IMR-90 (cell line): ENCODE results near the gene GTF3C1. TPM values are rescaled to one million over a fixed set of nuclear protein-coding genes. Genes with fewer than 3 reads are reported as not detected.

Source experiments
- ATAC-seq: fragments of 200-7000 bp; cut with Tn5 transposase; 2 replicates; pipeline ENCODE4 v1.9.1; 2020; ENCODE audit warnings: low read depth, mild to moderate bottlenecking, moderate library complexity
- BruUV-seq: library from RNA; stranded (reverse); fragments of 400-500 nt; replicated peaks from 2 replicates; lab custom pipeline; 2021; lab: Mats Ljungman, UMichigan
- CTCF ChIA-PET: fragments of 300-600 bp; formaldehyde crosslinking; extraction: SDS; loops from one replicate; lab custom pipeline; 2021; ENCODE audit warnings: antibody characterized with exemption; lab: Yijun Ruan, JAX
- POLR2A ChIA-PET: fragments of 300-600 bp; sonication (Branson Sonifier 250); formaldehyde crosslinking; loops from one replicate; lab custom pipeline; 2022; ENCODE audit warnings: antibody characterized with exemption; ENCODE audit not compliant: unreplicated experiment; lab: Charles Lee
- DNase-seq: peaks from one replicate; pipeline ENCODE4 v3.0.0; 2013
- H2AFZ ChIP-seq: replicated peaks from 2 replicates; pipeline ENCODE3; 2013; ENCODE audit warnings: low read length, mild to moderate bottlenecking; ENCODE audit not compliant: poor library complexity
- H2AK5ac ChIP-seq: 2 replicates; pipeline ENCODE4 v1.6.1; 2013; ENCODE audit warnings: low read depth, low read length, inconsistent platforms
- H2AK9ac ChIP-seq: replicated peaks from 2 replicates; pipeline ENCODE3; 2013; ENCODE audit warnings: mild to moderate bottlenecking, low read depth, low read length, moderate library complexity; ENCODE audit not compliant: poor library complexity
- H2BK120ac ChIP-seq: 2 replicates; pipeline ENCODE4 v1.6.1; 2013; ENCODE audit warnings: low read depth, low read length, inconsistent platforms
- H2BK15ac ChIP-seq: 3 replicates; pipeline ENCODE4 v1.6.1; 2013; ENCODE audit warnings: low read depth, low read length, inconsistent platforms
- H2BK20ac ChIP-seq: 2 replicates; pipeline ENCODE4 v1.6.1; 2013; ENCODE audit warnings: low read depth, mild to moderate bottlenecking, inconsistent platforms, low read length, moderate library complexity
- H2BK5ac ChIP-seq: 2 replicates; pipeline ENCODE4 v1.6.1; 2013; ENCODE audit warnings: mild to moderate bottlenecking, low read depth, low read length, inconsistent platforms; ENCODE audit not compliant: poor library complexity, severe bottlenecking
- H3K14ac ChIP-seq: replicated peaks from 2 replicates; pipeline ENCODE4 v1.6.1; 2013; ENCODE audit warnings: low read depth, low read length, inconsistent platforms
- H3K18ac ChIP-seq: 2 replicates; pipeline ENCODE4 v1.6.1; 2013; ENCODE audit warnings: low read depth, low read length, control low read depth
- H3K23ac ChIP-seq: 2 replicates; pipeline ENCODE4 v1.6.1; 2013; ENCODE audit warnings: low read depth, low read length, inconsistent platforms
- H3K27ac ChIP-seq: 2 replicates; pipeline ENCODE4 v1.5.1; 2013; ENCODE audit warnings: mild to moderate bottlenecking, control low read depth, low read length; ENCODE audit not compliant: insufficient read depth
- H3K27me3 ChIP-seq: 2 replicates; pipeline ENCODE4 v1.6.1; 2013; ENCODE audit warnings: low read length; ENCODE audit not compliant: control insufficient read depth, insufficient read depth
- H3K36me3 ChIP-seq: 2 replicates; pipeline ENCODE4 v1.6.1; 2013; ENCODE audit warnings: low read length, mixed read lengths; ENCODE audit not compliant: control insufficient read depth, insufficient read depth
- H3K4ac ChIP-seq: 2 replicates; pipeline ENCODE4 v1.6.1; 2013; ENCODE audit warnings: low read depth, low read length, inconsistent platforms
- H3K4me1 ChIP-seq: 2 replicates; pipeline ENCODE4 v1.6.1; 2013; ENCODE audit warnings: low read length, mixed read lengths; ENCODE audit not compliant: control insufficient read depth, insufficient read depth
- H3K4me2 ChIP-seq: 2 replicates; pipeline ENCODE4 v1.6.1; 2013; ENCODE audit warnings: low read depth, mild to moderate bottlenecking, control low read depth, low read length, moderate library complexity
- H3K4me3 ChIP-seq: 2 replicates; pipeline ENCODE4 v1.5.1; 2013; ENCODE audit warnings: low read depth, mild to moderate bottlenecking, control low read depth, low read length, moderate library complexity; ENCODE audit not compliant: insufficient read depth
- H3K56ac ChIP-seq: 2 replicates; pipeline ENCODE4 v1.6.1; 2013; ENCODE audit warnings: low read length, inconsistent platforms; ENCODE audit not compliant: insufficient read depth; ENCODE audit errors: extremely low read depth
- H3K79me1 ChIP-seq, 2 experiments: 2 replicates each; pipeline ENCODE4 v1.6.1; 2013; ENCODE audit warnings: low read length in 2 of 2, inconsistent platforms in 1 of 2, low read depth in 1 of 2
- H3K9ac ChIP-seq: 2 replicates; pipeline ENCODE4 v1.6.1; 2013; ENCODE audit warnings: low read depth, low read length, control low read depth
- H3K9me1 ChIP-seq: 2 replicates; pipeline ENCODE4 v1.6.1; 2013; ENCODE audit warnings: low read length, inconsistent platforms; ENCODE audit not compliant: insufficient read depth
- H3K9me3 ChIP-seq: 2 replicates; pipeline ENCODE4 v1.6.1; 2013; ENCODE audit warnings: low read length; ENCODE audit not compliant: control insufficient read depth, insufficient read depth
- H4K20me1 ChIP-seq: 2 replicates; pipeline ENCODE4 v1.6.1; 2013; ENCODE audit warnings: low read length, inconsistent platforms; ENCODE audit not compliant: insufficient read depth
- H4K5ac ChIP-seq: 2 replicates; pipeline ENCODE4 v1.6.1; 2013; ENCODE audit warnings: mild to moderate bottlenecking, low read depth, low read length, control low read depth
- H4K8ac ChIP-seq, 2 experiments: 2 replicates each; pipeline ENCODE4 v1.6.1; 2013; ENCODE audit warnings: low read depth in 2 of 2, low read length in 2 of 2, control low read depth in 1 of 2, inconsistent platforms in 1 of 2
- H4K91ac ChIP-seq: 2 replicates; pipeline ENCODE4 v1.6.1; 2013; ENCODE audit warnings: low read depth, low read length, inconsistent platforms; ENCODE audit not compliant: insufficient read depth
- MAFK ChIP-seq: IDR thresholded peaks from 2 replicates; pipeline ENCODE4 v1.6.1; 2012; ENCODE audit warnings: low read depth, low read length, improper control_type of control experiment
- MAZ ChIP-seq: IDR thresholded peaks from 2 replicates; pipeline ENCODE4 v1.6.1; 2012; ENCODE audit warnings: low read depth, mild to moderate bottlenecking, low read length, improper control_type of control experiment, moderate library complexity, borderline replicate concordance
- RCOR1 ChIP-seq: IDR thresholded peaks from 2 replicates; pipeline ENCODE4 v1.6.1; 2012; ENCODE audit warnings: mild to moderate bottlenecking, low read length, improper control_type of control experiment; ENCODE audit not compliant: insufficient replicate concordance
- RFX5 ChIP-seq: IDR thresholded peaks from 2 replicates; pipeline ENCODE4 v1.8.0; 2012; ENCODE audit warnings: low read depth, mild to moderate bottlenecking, low read length, moderate library complexity
- WGBS, 2 experiments: methylation state at CpG; one replicate each; pipeline versions ENCODE4 v1.1.5 to v1.1.7; 2013; ENCODE audit warnings: missing lambda C conversion rate in 2 of 2; ENCODE audit not compliant: insufficient read length in 1 of 2; ENCODE audit errors: extremely low coverage in 2 of 2; 5-methylcytosine and 5-hydroxymethylcytosine counted together
- dilution Hi-C: fragments of 300-500 bp; cut with HindIII; formaldehyde crosslinking; loops from one replicate; pipeline ENCODE4 v1.14.3; 2018; ENCODE audit warnings: low sequenced_read_pairs; ENCODE audit not compliant: unreplicated experiment
- in situ Hi-C: fragments of 300-500 bp; cut with MboI; formaldehyde crosslinking; loops from 3 replicates; pipeline ENCODE4 v1.14.3; 2019; ENCODE audit warnings: low sequenced_read_pairs, inconsistent platforms, mixed read lengths
- intact Hi-C: fragments of 100-400 bp; cut with micrococcal nuclease; formaldehyde crosslinking; loops from 2 replicates; pipeline ENCODE4 v1.10.0; 2022
- polyA plus RNA-seq, 3 experiments: library from polyadenylated mRNA; depleted of rRNA; stranded (reverse); fragments of >200 nt; gene quantifications; 2 replicates each; pipeline ENCODE4 v1.2.3, GENCODE V29; 2012; ENCODE audit warnings: low replicate concordance in 1 of 3
- total RNA-seq: library from RNA; depleted of rRNA; stranded (reverse); fragments of >200 nt; gene quantifications from 2 replicates; pipeline ENCODE4 v1.2.3, GENCODE V29; 2012

Gene GTF3C1
- total and polyA plus RNA-seq, 2 of the 4 experiments (the other 2 are of a cell fraction), result 50.8 to 68.1 TPM

GRCh38 chr16:27447301-27447700, 102.4 kb downstream of the GTF3C1 start (continued):
- no peak for TF ChIP-seq RCOR1
- TF ChIP-seq MAFK, result no peak
- TF ChIP-seq RFX5, result no peak

- Histone ChIP-seq H3K9me1 (peaks cover 10% of the 10 kb centered on the region; the same call in 1 of the 2 replicates), H3K56ac (no peak overlapping the region), H4K91ac (no peak overlapping the region), H3K4ac (no peak overlapping the region), H3K27me3 (no peaks in the 10 kb centered on the region), H3K4me2 (no peak overlapping the region), H2BK20ac (no peak overlapping the region), H2AFZ (no peak overlapping the region), H3K4me1 (peaks cover 5% of the 10 kb centered on the region), H2BK120ac (no peak overlapping the region), H2AK9ac (no peak overlapping the region), H3K23ac (no peak overlapping the region), H4K5ac (no peak overlapping the region), H3K18ac (no peak overlapping the region), H3K14ac (no peak overlapping the region), H2AK5ac (no peak overlapping the region), H4K8ac (no peak overlapping the region), H3K9ac (no peak overlapping the region), H3K36me3 (peaks cover 2% of the 10 kb centered on the region; the same call in 1 of the 2 replicates), H2BK5ac (no peak overlapping the region), H2BK15ac (no peak overlapping the region), H3K27ac (no peak overlapping the region), H3K4me3 (no peak overlapping the region), H3K79me1 (no peaks in the 10 kb centered on the region; a peak in 1 of 4 replicates), H4K20me1 (no peaks in the 10 kb centered on the region), H3K9me3 (peaks cover 11% of the 10 kb centered on the region)
- ATAC-seq (no peak), DNase-seq (no peak)
- 100% methylated on average over 1 of the region's 4 CpGs; no CpG with 5 or more reads in 1 of the 2 experiments for WGBS, 2 experiments
- dilution Hi-C loops, result no loop called here
- in situ Hi-C loops, result no loop called here
- ChIA-PET POLR2A (no interaction called here), CTCF (no interaction called here)
- no TSS peak for BruUV-seq
- TF ChIP-seq MAZ, result no peak
- intact Hi-C loops, result no loop called here
These were observed 103.0 kb downstream of the GTF3C1 start for GRCh38 chr16:27446721-27447120.
